ENCODE measurements around the gene MYL12A.

MYL12A gene

GRCh38 chr18:3257627-3258120, 10.1 kb downstream of the MYL12A start:
- Histone ChIP-seq H3K27ac (peak overlapping the region; percentile 43 to 98), H3K36me3 (peaks cover 56 to 60% (median 60%) of the 10 kb centered on the region in 3 donors), H3K9me3 (no peaks in the 10 kb centered on the region)

GRCh38 chr18:3260995-3261372, 13.4 kb downstream of the MYL12A start:
- DNase-seq, result no peak
- intact Hi-C loops (cut with DNase I; ENCODE audit: low total_unique reads), result loop anchor here (5.0 kb wide), 1 partner anchor 186 kb away; no protein-coding TSS in a partner anchor
- Histone ChIP-seq H3K27ac (peak overlapping the region; percentile 92 to 93), H3K4me3 (peak overlapping the region; percentile 95 to 98), H3K9me3 (no peaks in the 10 kb centered on the region), H3K4me1 (peaks cover 0 to 79% (median 48%) of the 10 kb centered on the region in 4 donors), H3K36me3 (peaks cover 27 to 30% (median 30%) of the 10 kb centered on the region in 3 donors), H3K27me3 (no peaks in the 10 kb centered on the region)
- no peak for TF ChIP-seq CTCF (IDR thresholded peaks at IDR 0.05)

More at GRCh38 chr18:3257627-3258120, 10.1 kb downstream of the MYL12A start:
- Histone ChIP-seq H3K4me1 (peaks cover 0 to 80% (median 44%) of the 10 kb centered on the region in 4 donors), H3K4me3 (no peak overlapping the region), H3K27me3 (no peaks in the 10 kb centered on the region)
- TF ChIP-seq CTCF (IDR thresholded peaks at IDR 0.05), result no peak
- intact Hi-C loops (cut with DNase I; ENCODE audit: low total_unique reads), result no loop called here
- DNase-seq, result no peak

- H3K4me1 ChIP-seq, result peaks cover under 1 to 79% (median 52%) of the 10 kb centered on the region in 4 donors
- H3K36me3 ChIP-seq, result peaks cover 22 to 24% (median 24%) of the 10 kb centered on the region in 3 donors
- H3K27me3 ChIP-seq, result no peaks in the 10 kb centered on the region
- H3K4me3 ChIP-seq, result peak within 1 kb of the TSS; percentile 95 to 98
- TF ChIP-seq CTCF (IDR thresholded peaks at IDR 0.05), result no peak
- peak within 1 kb of the TSS; percentile 92 to 93 for H3K27ac ChIP-seq
- peak; percentile 75 to 88 for DNase-seq
- intact Hi-C loops (cut with DNase I; ENCODE audit: low total_unique reads), result loop anchor here (5.0 kb wide), 1 partner anchor 186 kb away; no protein-coding TSS in a partner anchor
- H3K9me3 ChIP-seq, result no peaks in the 10 kb centered on the region
These were observed 14.0 kb downstream of the MYL12A start, which contains the start of gene MYL12B for GRCh38 chr18:3261373-3262233. TSS of gene MYL12B (plus strand) at chr18:3262133. CDS start at chr18:3272899, 10,766 bp downstream.

GRCh38 chr18:3262234-3263131, 14.9 kb downstream of the MYL12A start:
- Histone ChIP-seq H3K4me3 (peak overlapping the region; percentile 95 to 98), H3K4me1 (peaks cover 10 to 79% (median 52%) of the 10 kb centered on the region in 4 donors), H3K27me3 (no peaks in the 10 kb centered on the region), H3K36me3 (peaks cover 15 to 16% (median 15%) of the 10 kb centered on the region in 3 donors), H3K9me3 (no peaks in the 10 kb centered on the region), H3K27ac (peak overlapping the region; percentile 92 to 93)
- no peak for DNase-seq
- intact Hi-C loops (cut with DNase I; ENCODE audit: low total_unique reads), result loop anchor here (5.0 kb wide), 1 partner anchor 185 kb away; no protein-coding TSS in a partner anchor
- no peak for TF ChIP-seq CTCF (IDR thresholded peaks at IDR 0.05)

- peak overlapping the region; percentile 95 to 98 for H3K4me3 ChIP-seq
- H3K9me3 ChIP-seq, result no peaks in the 10 kb centered on the region
- DNase-seq, result no peak
- H3K4me1 ChIP-seq, result peaks cover 12 to 79% (median 54%) of the 10 kb centered on the region in 4 donors
- TF ChIP-seq CTCF (IDR thresholded peaks at IDR 0.05), result no peak
- no peaks in the 10 kb centered on the region for H3K27me3 ChIP-seq
- intact Hi-C loops (cut with DNase I; ENCODE audit: low total_unique reads), result loop anchor here (5.0 kb wide), 1 partner anchor 184 kb away; no protein-coding TSS in a partner anchor
- H3K27ac ChIP-seq, result peak overlapping the region; percentile 92 to 93
- H3K36me3 ChIP-seq, result peaks cover 8 to 9% (median 8%) of the 10 kb centered on the region in 3 donors
These were observed 15.6 kb downstream of the MYL12A start for GRCh38 chr18:3263132-3263700.

Data from tibial artery (tissue), 4 donors.